Neuronal stem cell (in vitro differentiated cells): ENCODE results near the gene MAP3K12.
A peak's percentile ranks its signal among the peaks of the same experiment; 100 is the strongest.

Experiments used
- DNase-seq: peaks from one replicate; pipeline ENCODE4 v3.0.0-alpha.2; 2013; ENCODE audit warnings: low spot score
- H2AFZ ChIP-seq: one replicate; pipeline ENCODE4 v1.6.1; 2013; ENCODE audit warnings: mild to moderate bottlenecking, low read length, inconsistent platforms
- H2AK5ac ChIP-seq: 2 replicates; pipeline ENCODE4 v1.6.1; 2013; ENCODE audit warnings: low read depth, mild to moderate bottlenecking, inconsistent platforms, low read length, moderate library complexity, mixed read lengths
- H2BK120ac ChIP-seq: 2 replicates; pipeline ENCODE4 v1.6.1; 2013; ENCODE audit warnings: low read depth, mild to moderate bottlenecking, inconsistent platforms, low read length, moderate library complexity, mixed read lengths
- H2BK12ac ChIP-seq: one replicate; pipeline ENCODE4 v1.6.1; 2013; ENCODE audit warnings: low read length, inconsistent platforms
- H2BK15ac ChIP-seq: 2 replicates; pipeline ENCODE4 v1.6.1; 2013; ENCODE audit warnings: mild to moderate bottlenecking, low read length, inconsistent platforms, mixed read lengths
- H2BK5ac ChIP-seq: one replicate; pipeline ENCODE4 v1.6.1; 2013; ENCODE audit warnings: inconsistent platforms, mild to moderate bottlenecking, low read length, moderate library complexity
- H3K14ac ChIP-seq: one replicate; pipeline ENCODE4 v1.6.1; 2013; ENCODE audit warnings: low read length, inconsistent platforms
- H3K18ac ChIP-seq: 2 replicates; pipeline ENCODE4 v1.6.1; 2013; ENCODE audit warnings: low read length, inconsistent platforms
- H3K23ac ChIP-seq: 2 replicates; pipeline ENCODE4 v1.6.1; 2013; ENCODE audit warnings: low read depth, mild to moderate bottlenecking, mixed read lengths, low read length, inconsistent platforms; ENCODE audit not compliant: poor library complexity
- H3K27ac ChIP-seq: replicated peaks from 3 replicates; pipeline ENCODE4 v1.5.1; 2013; ENCODE audit warnings: low read length, inconsistent platforms
- H3K27me3 ChIP-seq, 3 experiments: 2 replicates each; pipeline ENCODE4 v1.6.1; 2013; ENCODE audit warnings: low read length in 3 of 3, mild to moderate bottlenecking in 2 of 3, inconsistent platforms in 1 of 3, low read depth in 1 of 3, mixed read lengths in 1 of 3, moderate library complexity in 1 of 3; ENCODE audit not compliant: control insufficient read depth in 3 of 3, insufficient read depth in 3 of 3
- H3K36me3 ChIP-seq, 2 donors: replicated peaks in 1 of 2; 2 replicates each; pipeline ENCODE4 v1.6.1; 2013; ENCODE audit warnings: low read length in 2 of 2; ENCODE audit not compliant: control insufficient read depth in 2 of 2, insufficient read depth in 2 of 2
- H3K4ac ChIP-seq: 2 replicates; pipeline ENCODE4 v1.6.1; 2013; ENCODE audit warnings: inconsistent platforms, mild to moderate bottlenecking, low read length, moderate library complexity
- H3K4me1 ChIP-seq, 2 donors: 1 replicate in 1 of 2; 2 replicates in 1 of 2; pipeline ENCODE4 v1.6.1; 2013; ENCODE audit warnings: low read length in 2 of 2, low read depth in 1 of 2; ENCODE audit not compliant: control insufficient read depth in 2 of 2, insufficient read depth in 1 of 2
- H3K4me2 ChIP-seq: one replicate; pipeline ENCODE4 v1.6.1; 2013; ENCODE audit warnings: mild to moderate bottlenecking, low read length, inconsistent platforms; ENCODE audit not compliant: insufficient read depth, poor library complexity, severe bottlenecking
- H3K4me3 ChIP-seq, 2 donors: 2 replicates each; pipeline ENCODE4 v1.5.1; 2013; ENCODE audit warnings: low read length in 2 of 2, mild to moderate bottlenecking in 2 of 2, inconsistent platforms in 1 of 2, moderate library complexity in 1 of 2
- H3K79me1 ChIP-seq: one replicate; pipeline ENCODE4 v1.6.1; 2013; ENCODE audit warnings: low read depth, mild to moderate bottlenecking, inconsistent platforms, low read length, moderate library complexity
- H3K9ac ChIP-seq: one replicate; pipeline ENCODE4 v1.6.1; 2013; ENCODE audit warnings: mild to moderate bottlenecking, low read depth, low read length, inconsistent platforms; ENCODE audit not compliant: poor library complexity
- H3K9me3 ChIP-seq, 2 donors: replicated peaks in 1 of 2; 2 replicates each; pipeline versions ENCODE3 to v1.6.1; 2013; ENCODE audit warnings: low read length in 2 of 2, mild to moderate bottlenecking in 2 of 2, inconsistent platforms in 1 of 2, low read depth in 1 of 2, mixed read lengths in 1 of 2, moderate library complexity in 1 of 2; ENCODE audit not compliant: control insufficient read depth in 2 of 2, insufficient read depth in 1 of 2
- H4K8ac ChIP-seq: one replicate; pipeline ENCODE4 v1.6.1; 2013; ENCODE audit warnings: low read depth, mild to moderate bottlenecking, inconsistent platforms, low read length, moderate library complexity
- H4K91ac ChIP-seq: one replicate; pipeline ENCODE4 v1.6.1; 2013; ENCODE audit warnings: low read length, low read depth, mild to moderate bottlenecking, inconsistent platforms; ENCODE audit not compliant: poor library complexity
- WGBS, 2 donors: extraction: QIAGEN DNeasy Blood & Tissue Kit; methylation state at CpG; one replicate each; pipeline ENCODE4 v1.1.7; 2013; ENCODE audit warnings: missing lambda C conversion rate in 2 of 2, mixed read lengths in 1 of 2; ENCODE audit not compliant: insufficient read length in 2 of 2, insufficient replicate concordance in 1 of 2; ENCODE audit errors: extremely low coverage in 2 of 2; 5-methylcytosine and 5-hydroxymethylcytosine counted together

MAP3K12 gene

GRCh38 chr12:53514628-53515290 lies 15.5 kb upstream of the MAP3K12 start:
- Histone ChIP-seq H3K9me3 (no peaks in the 10 kb centered on the region), H2BK120ac (no peak overlapping the region), H3K23ac (no peak overlapping the region), H3K27me3 (no peaks in the 10 kb centered on the region), H3K18ac (no peak overlapping the region), H3K27ac (no peak overlapping the region), H3K4me2 (no peak overlapping the region), H3K4ac (no peak overlapping the region), H3K36me3 (peaks cover 30 to 86% of the 10 kb centered on the region in 2 donors), H4K8ac (no peak overlapping the region), H3K4me1 (no peaks in the 10 kb centered on the region), H3K79me1 (no peaks in the 10 kb centered on the region), H3K14ac (no peak overlapping the region), H2BK5ac (no peak overlapping the region), H2AFZ (no peak overlapping the region), H3K4me3 (no peak overlapping the region), H3K9ac (no peak overlapping the region), H2BK15ac (no peak overlapping the region), H4K91ac (no peak overlapping the region), H2AK5ac (no peak overlapping the region), H2BK12ac (no peak overlapping the region)
- DNase-seq, result no peak
- no CpG with 5 or more reads among the region's 6 CpGs for whole genome bisulfite sequencing, 2 donors

GRCh38 chr12:53513712-53514410 lies 14.6 kb upstream of the MAP3K12 start:
- Histone ChIP-seq H3K4me1 (no peaks in the 10 kb centered on the region), H3K27ac (no peak overlapping the region), H3K14ac (no peak overlapping the region), H3K4me3 (no peak overlapping the region), H3K23ac (no peak overlapping the region), H3K36me3 (peaks cover 30 to 77% of the 10 kb centered on the region in 2 donors), H2BK120ac (no peak overlapping the region), H3K9me3 (no peaks in the 10 kb centered on the region), H3K27me3 (no peaks in the 10 kb centered on the region), H2BK12ac (no peak overlapping the region), H2AK5ac (no peak overlapping the region), H2AFZ (no peak overlapping the region), H2BK15ac (no peak overlapping the region), H4K91ac (no peak overlapping the region), H3K4ac (no peak overlapping the region), H4K8ac (no peak overlapping the region), H3K79me1 (no peaks in the 10 kb centered on the region), H3K4me2 (no peak overlapping the region), H3K18ac (no peak overlapping the region), H2BK5ac (no peak overlapping the region), H3K9ac (no peak overlapping the region)
- DNase-seq, result no peak
- WGBS, 2 donors, result no CpG with 5 or more reads among the region's 6 CpGs

GRCh38 chr12:53510181-53510812 lies 11.0 kb upstream of the MAP3K12 start:
- H3K79me1 ChIP-seq, result no peaks in the 10 kb centered on the region
- no peaks in the 10 kb centered on the region for H3K9me3 ChIP-seq
- H3K27ac ChIP-seq, result no peak overlapping the region
- H3K27me3 ChIP-seq, result no peaks in the 10 kb centered on the region
- H3K9ac ChIP-seq, result no peak overlapping the region
- H3K4me3 ChIP-seq, result no peak overlapping the region
- H3K36me3 ChIP-seq, result peaks cover 28 to 74% of the 10 kb centered on the region in 2 donors
- no peak overlapping the region for H2BK12ac ChIP-seq
- no peak for DNase-seq
- H3K4me1 ChIP-seq, result no peaks in the 10 kb centered on the region
- no peak overlapping the region for H3K14ac ChIP-seq
- no peak overlapping the region for H4K8ac ChIP-seq
- H2BK5ac ChIP-seq, result no peak overlapping the region
- no peak overlapping the region for H2AFZ ChIP-seq
- no peak overlapping the region for H3K23ac ChIP-seq
- H3K18ac ChIP-seq, result no peak overlapping the region
- no peak overlapping the region for H3K4me2 ChIP-seq
- WGBS, 2 donors, result no CpG with 5 or more reads among the region's 9 CpGs
- no peak overlapping the region for H2BK15ac ChIP-seq
- H3K4ac ChIP-seq, result no peak overlapping the region
- no peak overlapping the region for H2BK120ac ChIP-seq
- H2AK5ac ChIP-seq, result no peak overlapping the region
- H4K91ac ChIP-seq, result no peak overlapping the region

GRCh38 chr12:53508534-53509170 lies 9.4 kb upstream of the MAP3K12 start:
- H4K8ac ChIP-seq, result no peak overlapping the region
- H3K4me3 ChIP-seq, result no peak overlapping the region
- no peak overlapping the region for H2BK12ac ChIP-seq
- H2AFZ ChIP-seq, result no peak overlapping the region
- H2BK15ac ChIP-seq, result no peak overlapping the region
- H3K23ac ChIP-seq, result no peak overlapping the region
- H3K27me3 ChIP-seq, result no peaks in the 10 kb centered on the region
- H2BK5ac ChIP-seq, result no peak overlapping the region
- no peak overlapping the region for H4K91ac ChIP-seq
- no peak overlapping the region for H3K4ac ChIP-seq
- H3K4me2 ChIP-seq, result no peak overlapping the region
- H3K4me1 ChIP-seq, result no peaks in the 10 kb centered on the region
- no peak overlapping the region for H2AK5ac ChIP-seq
- H3K9ac ChIP-seq, result no peak overlapping the region
- no peak overlapping the region for H3K14ac ChIP-seq
- WGBS, 2 donors, result no CpG with 5 or more reads among the region's 7 CpGs
- H2BK120ac ChIP-seq, result no peak overlapping the region
- H3K79me1 ChIP-seq, result peaks cover under 1% of the 10 kb centered on the region
- H3K18ac ChIP-seq, result no peak overlapping the region
- no peak overlapping the region for H3K27ac ChIP-seq
- peaks cover 23 to 74% of the 10 kb centered on the region in 2 donors for H3K36me3 ChIP-seq
- H3K9me3 ChIP-seq, result no peaks in the 10 kb centered on the region
- peak; percentile 75 for DNase-seq
